HepG2 (cell line): ENCODE data around the gene PPP1R1B. TPM values are rescaled to one million over a fixed set of nuclear protein-coding genes. Genes with fewer than 3 reads are reported as not detected.

Experiments used
- ARID5B ChIP-seq: IDR thresholded peaks from 2 replicates; pipeline ENCODE4 v1.4.0; 2020; ENCODE audit warnings: mild to moderate bottlenecking, missing genetic modification reagents
- CTCF ChIP-seq: sonication (generic); formaldehyde crosslinking; IDR thresholded peaks from 2 replicates; pipeline ENCODE4 v1.5.0; 2020; ENCODE audit warnings: mild to moderate bottlenecking, missing genetic modification reagents, moderate library complexity
- ELF3 ChIP-seq: IDR thresholded peaks from 2 replicates; pipeline ENCODE4 v1.6.1; 2016; ENCODE audit warnings: missing genetic modification reagents, missing compliant biosample characterization
- HDAC1 ChIP-seq: sonication (generic); formaldehyde crosslinking; IDR thresholded peaks from 2 replicates; pipeline ENCODE4 v1.5.1; 2020; ENCODE audit warnings: mild to moderate bottlenecking, missing genetic modification reagents
- IKZF4 ChIP-seq: sonication (generic); formaldehyde crosslinking; IDR thresholded peaks from 2 replicates; pipeline ENCODE4 v1.5.1; 2020; ENCODE audit warnings: borderline replicate concordance, mild to moderate bottlenecking, low read depth, missing genetic modification reagents; ENCODE audit errors: not compliant biosample characterization
- KMT2B ChIP-seq: IDR thresholded peaks from 2 replicates; pipeline ENCODE4 v1.6.1; 2016; ENCODE audit warnings: missing genetic modification reagents, missing compliant biosample characterization
- POLR2A ChIP-seq, 2 experiments: IDR thresholded peaks; 2 replicates each; pipeline ENCODE4 v1.6.1; 2011; ENCODE audit warnings: low read depth in 2 of 2, low read length in 2 of 2, mild to moderate bottlenecking in 1 of 2, moderate library complexity in 1 of 2; ENCODE audit not compliant: insufficient read depth in 1 of 2
- POLR2AphosphoS2 ChIP-seq: IDR thresholded peaks from 2 replicates; pipeline ENCODE4 v1.6.1; 2011; ENCODE audit warnings: low read depth, low read length, improper control_type of control experiment
- PRPF4 ChIP-seq: fragments of 200-400 bp; formaldehyde crosslinking; IDR thresholded peaks from 2 replicates; pipeline ENCODE4 v1.6.1; 2016; ENCODE audit warnings: low read length, low read depth; ENCODE audit not compliant: poor library complexity, severe bottlenecking
- SIN3A ChIP-seq: IDR thresholded peaks from 2 replicates; pipeline ENCODE4 v1.6.1; 2011; ENCODE audit warnings: low read depth, mild to moderate bottlenecking, control low read depth, low read length, borderline replicate concordance
- ZFP36L2 ChIP-seq: sonication (generic); formaldehyde crosslinking; IDR thresholded peaks from 2 replicates; pipeline ENCODE4 v1.4.0; 2020; ENCODE audit warnings: missing genetic modification reagents
- ZNF530 ChIP-seq: sonication (generic); formaldehyde crosslinking; IDR thresholded peaks from 2 replicates; pipeline ENCODE4 v1.5.0; 2020; ENCODE audit warnings: low read depth, mild to moderate bottlenecking, missing genetic modification reagents
- ZNF557 ChIP-seq: sonication (generic); formaldehyde crosslinking; IDR thresholded peaks from 2 replicates; pipeline ENCODE4 v1.4.0; 2020; ENCODE audit warnings: missing genetic modification reagents
- ZNF614 ChIP-seq: IDR thresholded peaks from 2 replicates; pipeline ENCODE4 v1.6.1; 2018; ENCODE audit warnings: missing biosample characterization, missing genetic modification reagents, inconsistent platforms, borderline replicate concordance
- ZNF746 ChIP-seq: sonication (generic); formaldehyde crosslinking; IDR thresholded peaks from 2 replicates; pipeline ENCODE4 v1.8.0; 2022; ENCODE audit warnings: mild to moderate bottlenecking, missing genetic modification reagents
- ZNF879 ChIP-seq: sonication (generic); formaldehyde crosslinking; IDR thresholded peaks from 2 replicates; pipeline ENCODE4 v1.8.1; 2023; ENCODE audit warnings: missing genetic modification reagents
- polyA plus RNA-seq, 8 experiments: library from polyadenylated mRNA; depleted of rRNA in 3 of 8; stranded (reverse) in 7 of 8; unstranded in 1 of 8; fragments of >200 nt; fragmentation: Illumina TruSeq in 4 of 8; extraction: Trizol in 4 of 8; gene quantifications; 2 replicates each; pipeline versions ENCODE4 v1.2.1 to v1.2.3, GENCODE V29; 2011 to 2016; ENCODE audit warnings: low read depth in 4 of 8, missing spikeins in 1 of 8, mixed read lengths in 1 of 8; ENCODE audit not compliant: insufficient read depth in 1 of 8
- total RNA-seq, 5 experiments: library from RNA; depleted of rRNA; stranded (reverse); fragments of >200 nt; fragmentation: Illumina TruSeq; extraction: Trizol; gene quantifications; 2 replicates each; pipeline ENCODE4 v1.2.3, GENCODE V29; 2016; ENCODE audit warnings: low read depth in 1 of 5
- TF ChIP-seq, protein P1 (sequence below): sonication (generic); formaldehyde crosslinking; IDR thresholded peaks from 2 replicates; pipeline ENCODE4 v1.4.0; 2020; ENCODE audit warnings: missing genetic modification reagents

Gene PPP1R1B
- total and polyA plus RNA-seq, 2 of the 13 experiments (the other 11 are each of a cell fraction or from before 2014, with no cell fraction given): 0.08 TPM; not detected in 1

DNA sequence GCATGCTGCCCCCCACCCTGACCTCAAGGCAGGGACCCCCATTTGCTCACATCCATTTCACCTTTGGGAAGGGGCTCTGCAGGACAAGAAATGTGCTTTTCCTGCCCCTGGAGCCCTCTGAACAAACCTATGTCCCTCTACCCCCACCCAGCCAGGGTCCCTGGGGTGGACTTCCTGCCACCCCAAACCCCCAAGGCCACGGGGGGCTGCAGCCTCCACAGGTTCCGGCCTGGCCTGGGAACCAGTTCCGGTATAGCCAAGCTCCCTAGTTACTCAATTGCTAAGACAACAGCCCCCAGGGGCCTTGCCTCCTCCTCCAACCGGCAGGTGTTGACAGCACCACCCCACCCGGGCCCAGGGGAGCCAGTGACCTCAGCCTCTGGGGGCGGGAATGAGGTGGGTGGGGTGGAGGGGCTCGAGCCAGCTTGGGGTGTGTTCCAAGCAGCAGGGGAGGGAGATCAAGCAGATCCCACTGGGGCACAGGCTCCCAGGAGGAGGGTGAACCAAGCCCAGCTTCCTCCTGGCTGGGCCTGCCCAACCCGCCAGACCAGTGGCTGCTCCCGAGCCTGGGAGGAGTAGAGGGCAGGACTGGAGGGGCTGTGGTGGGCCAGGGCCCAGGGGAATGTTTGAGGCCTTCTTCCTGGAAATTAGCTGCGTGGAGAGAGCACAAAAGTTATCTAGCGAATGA lies 48.1 kb downstream of the PPP1R1B start (continued):
- TF ChIP-seq, protein P1, sequence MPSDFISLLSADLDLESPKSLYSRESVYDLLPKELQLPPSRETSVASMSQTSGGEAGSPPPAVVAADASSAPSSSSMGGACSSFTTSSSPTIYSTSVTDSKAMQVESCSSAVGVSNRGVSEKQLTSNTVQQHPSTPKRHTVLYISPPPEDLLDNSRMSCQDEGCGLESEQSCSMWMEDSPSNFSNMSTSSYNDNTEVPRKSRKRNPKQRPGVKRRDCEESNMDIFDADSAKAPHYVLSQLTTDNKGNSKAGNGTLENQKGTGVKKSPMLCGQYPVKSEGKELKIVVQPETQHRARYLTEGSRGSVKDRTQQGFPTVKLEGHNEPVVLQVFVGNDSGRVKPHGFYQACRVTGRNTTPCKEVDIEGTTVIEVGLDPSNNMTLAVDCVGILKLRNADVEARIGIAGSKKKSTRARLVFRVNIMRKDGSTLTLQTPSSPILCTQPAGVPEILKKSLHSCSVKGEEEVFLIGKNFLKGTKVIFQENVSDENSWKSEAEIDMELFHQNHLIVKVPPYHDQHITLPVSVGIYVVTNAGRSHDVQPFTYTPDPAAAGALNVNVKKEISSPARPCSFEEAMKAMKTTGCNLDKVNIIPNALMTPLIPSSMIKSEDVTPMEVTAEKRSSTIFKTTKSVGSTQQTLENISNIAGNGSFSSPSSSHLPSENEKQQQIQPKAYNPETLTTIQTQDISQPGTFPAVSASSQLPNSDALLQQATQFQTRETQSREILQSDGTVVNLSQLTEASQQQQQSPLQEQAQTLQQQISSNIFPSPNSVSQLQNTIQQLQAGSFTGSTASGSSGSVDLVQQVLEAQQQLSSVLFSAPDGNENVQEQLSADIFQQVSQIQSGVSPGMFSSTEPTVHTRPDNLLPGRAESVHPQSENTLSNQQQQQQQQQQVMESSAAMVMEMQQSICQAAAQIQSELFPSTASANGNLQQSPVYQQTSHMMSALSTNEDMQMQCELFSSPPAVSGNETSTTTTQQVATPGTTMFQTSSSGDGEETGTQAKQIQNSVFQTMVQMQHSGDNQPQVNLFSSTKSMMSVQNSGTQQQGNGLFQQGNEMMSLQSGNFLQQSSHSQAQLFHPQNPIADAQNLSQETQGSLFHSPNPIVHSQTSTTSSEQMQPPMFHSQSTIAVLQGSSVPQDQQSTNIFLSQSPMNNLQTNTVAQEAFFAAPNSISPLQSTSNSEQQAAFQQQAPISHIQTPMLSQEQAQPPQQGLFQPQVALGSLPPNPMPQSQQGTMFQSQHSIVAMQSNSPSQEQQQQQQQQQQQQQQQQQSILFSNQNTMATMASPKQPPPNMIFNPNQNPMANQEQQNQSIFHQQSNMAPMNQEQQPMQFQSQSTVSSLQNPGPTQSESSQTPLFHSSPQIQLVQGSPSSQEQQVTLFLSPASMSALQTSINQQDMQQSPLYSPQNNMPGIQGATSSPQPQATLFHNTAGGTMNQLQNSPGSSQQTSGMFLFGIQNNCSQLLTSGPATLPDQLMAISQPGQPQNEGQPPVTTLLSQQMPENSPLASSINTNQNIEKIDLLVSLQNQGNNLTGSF: no peak
- TF ChIP-seq POLR2AphosphoS2 (no peak), ZNF530 (CRISPR knock-in tag) (no peak), ZNF879 (no peak), ELF3 (CRISPR knock-in tag) (peak; percentile 87), POLR2A (IDR thresholded peaks at IDR 0.05; ENCODE audit: insufficient read depth in 1 of 2, low read depth in 2 of 2, low read length in 2 of 2) (peak in 1 of 2 experiments; percentile 58; a peak in 2 of 4 replicates), PRPF4 (no peak), IKZF4 (CRISPR knock-in tag) (no peak), CTCF (CRISPR knock-in tag) (peak; percentile 42), KMT2B (CRISPR knock-in tag) (no peak), SIN3A (peak; percentile 82; the same call in 1 of the 2 replicates), ZNF614 (peak; percentile 73; the same call in 1 of the 2 replicates), ARID5B (CRISPR knock-in tag) (peak; percentile 55; the same call in 1 of the 2 replicates), ZNF746 (CRISPR knock-in tag) (peak; percentile 48; the same call in 1 of the 2 replicates), HDAC1 (peak; percentile 83), ZFP36L2 (CRISPR knock-in tag) (0 out of 2 replicates have a peak, but pooled peaks have one; percentile 18), ZNF557 (CRISPR knock-in tag) (no peak)
